HG03064 (cell line): ENCODE measurements around the gene MUSK.
"Not testable (repeated sequence)": the region's sequence is repeated elsewhere in the genome, so short reads cannot be mapped to it uniquely, and the experiment has no call there.

Source experiments
- ATAC-seq: cut with Tn5 transposase; IDR thresholded peaks from one replicate; pipeline ENCODE4 v1.9.1; 2021; ENCODE audit warnings: low read depth; ENCODE audit not compliant: unreplicated experiment

MUSK gene

GRCh38 chr9:110691002-110691549 lies 22.5 kb downstream of the MUSK start:
- ATAC-seq, result no peak

GRCh38 chr9:110695846-110696245 lies 27.3 kb downstream of the MUSK start:
- ATAC-seq, result not testable (repeated sequence)

- no peak for ATAC-seq
Observed at GRCh38 chr9:110700953-110701352, 32.4 kb downstream of the MUSK start.

GRCh38 chr9:110703669-110704068 lies 35.1 kb downstream of the MUSK start:
- no peak for ATAC-seq

GRCh38 chr9:110707419-110707818 lies 38.8 kb downstream of the MUSK start:
- ATAC-seq, result no peak

GRCh38 chr9:110710420-110710819 lies 41.8 kb downstream of the MUSK start:
- ATAC-seq, result no peak

GRCh38 chr9:110712955-110713354 lies 44.4 kb downstream of the MUSK start:
- no peak for ATAC-seq

- ATAC-seq, result no peak
Observed at GRCh38 chr9:110714314-110714713, 45.7 kb downstream of the MUSK start.

GRCh38 chr9:110728058-110728457 lies 59.5 kb downstream of the MUSK start:
- ATAC-seq, result no peak

- no peak for ATAC-seq
Observed at GRCh38 chr9:110729641-110730040, 61.0 kb downstream of the MUSK start.

- ATAC-seq, result no peak
Observed at GRCh38 chr9:110731437-110732028, 62.9 kb downstream of the MUSK start.

- no peak for ATAC-seq
Observed at GRCh38 chr9:110738982-110739381, 70.4 kb downstream of the MUSK start.

- no peak for ATAC-seq
Observed at GRCh38 chr9:110742741-110743371, 74.3 kb downstream of the MUSK start.

GRCh38 chr9:110744715-110745384 lies 76.3 kb downstream of the MUSK start:
- no peak for ATAC-seq

GRCh38 chr9:110745676-110746075 lies 77.1 kb downstream of the MUSK start:
- no peak for ATAC-seq

- no peak for ATAC-seq
Observed at GRCh38 chr9:110746211-110746930, 77.8 kb downstream of the MUSK start.

- no peak for ATAC-seq
Observed at GRCh38 chr9:110748251-110748893, 79.8 kb downstream of the MUSK start.

GRCh38 chr9:110750272-110750671 lies 81.7 kb downstream of the MUSK start:
- no peak for ATAC-seq

- no peak for ATAC-seq
Observed at GRCh38 chr9:110751971-110752370, 83.4 kb downstream of the MUSK start.

- ATAC-seq, result no peak
Observed at GRCh38 chr9:110752766-110753165, 84.2 kb downstream of the MUSK start.
